ENCODE results near the gene CDK5RAP2.
A peak's percentile ranks its signal among the peaks of the same experiment; 100 is the strongest.
"Not testable (repeated sequence)": the region's sequence is repeated elsewhere in the genome, so short reads cannot be mapped to it uniquely, and the experiment has no call there.

The CDK5RAP2 gene

DNA sequence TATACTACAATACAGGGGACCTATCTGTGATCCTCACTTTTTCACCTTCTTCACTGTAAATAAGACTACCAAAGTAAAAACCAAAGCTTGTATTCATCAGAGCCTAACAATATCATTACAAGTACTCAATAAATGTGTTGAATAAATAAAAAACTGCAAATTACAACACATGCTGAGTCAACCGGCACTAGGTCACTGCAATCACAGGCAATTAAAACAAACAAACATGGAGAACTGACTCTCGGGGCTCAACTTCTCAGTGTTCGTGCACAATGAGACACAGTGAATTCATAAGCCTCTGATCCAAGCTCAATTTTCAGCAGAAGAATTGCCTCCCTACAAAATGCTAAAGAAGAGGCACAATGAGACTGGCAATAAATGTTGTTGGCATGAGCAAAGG is 69.2 kb downstream of the CDK5RAP2 start:
- DNase-seq: no peak

GRCh38 chr9:120507936-120508510 is 71.9 kb downstream of the CDK5RAP2 start:
- DNase-seq: no peak

DNA sequence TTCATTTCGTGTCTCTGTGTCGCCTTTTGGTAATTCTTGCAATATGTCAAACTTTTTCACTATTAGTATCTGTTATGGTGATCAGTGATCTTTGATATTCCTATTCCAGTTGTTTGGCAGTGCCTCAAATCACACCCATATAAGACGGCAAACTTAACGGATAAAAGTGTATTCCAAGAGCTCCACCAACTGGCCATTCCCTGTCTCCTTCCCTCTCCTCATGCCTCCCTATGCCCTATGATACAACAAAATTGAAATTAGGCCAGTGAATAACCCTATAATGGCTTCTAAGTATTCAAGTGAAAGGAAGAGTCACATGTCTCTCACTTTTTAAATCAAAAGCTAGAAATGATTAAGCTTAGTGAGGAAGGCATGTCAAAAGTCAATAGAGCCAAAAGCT is 74.8 kb downstream of the CDK5RAP2 start:
- DNase-seq: no peak

DNA sequence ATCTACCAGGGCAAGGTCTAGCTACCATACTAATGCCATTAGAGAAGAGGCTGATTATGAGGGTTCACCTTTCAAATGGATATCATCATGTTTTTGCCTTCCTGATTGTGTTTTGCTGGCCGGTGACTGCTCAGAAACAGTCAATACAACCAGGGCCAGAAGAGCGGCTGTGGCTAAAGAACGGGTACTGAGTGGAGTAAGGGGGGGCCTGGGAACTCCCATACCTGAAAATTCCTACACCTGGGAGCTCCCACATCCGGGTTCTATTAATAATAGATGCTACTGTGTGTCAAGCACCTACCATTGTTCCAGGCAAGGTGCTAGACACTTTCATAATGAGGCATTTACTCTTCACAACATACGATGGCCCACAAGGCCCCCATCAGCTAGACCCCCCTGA is 79.2 kb downstream of the CDK5RAP2 start:
- DNase-seq: no peak

DNA sequence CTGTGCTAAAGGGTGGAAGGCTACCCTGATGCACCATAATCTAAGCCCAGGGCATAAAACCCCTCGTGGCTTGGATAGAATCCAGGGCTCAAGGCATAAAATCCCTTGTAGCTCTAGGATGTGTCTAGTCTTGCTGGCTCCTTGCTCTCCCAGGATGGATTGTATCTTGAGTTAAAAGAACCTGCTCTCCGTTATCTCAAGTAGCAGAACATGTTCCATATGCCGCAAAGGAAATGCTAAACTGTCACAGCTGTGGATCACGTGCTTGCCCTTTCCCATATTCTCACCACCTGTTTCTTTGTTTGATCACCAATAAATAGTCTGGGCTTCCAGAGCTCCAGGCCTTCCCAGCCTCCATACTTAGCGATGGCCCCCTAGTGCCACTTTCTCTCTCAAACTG is 82.1 kb downstream of the CDK5RAP2 start:
- peak; percentile 2 to 7 for DNase-seq

GRCh38 chr9:120496438-120496837 is 83.5 kb downstream of the CDK5RAP2 start:
- DNase-seq: not testable (repeated sequence)

DNA sequence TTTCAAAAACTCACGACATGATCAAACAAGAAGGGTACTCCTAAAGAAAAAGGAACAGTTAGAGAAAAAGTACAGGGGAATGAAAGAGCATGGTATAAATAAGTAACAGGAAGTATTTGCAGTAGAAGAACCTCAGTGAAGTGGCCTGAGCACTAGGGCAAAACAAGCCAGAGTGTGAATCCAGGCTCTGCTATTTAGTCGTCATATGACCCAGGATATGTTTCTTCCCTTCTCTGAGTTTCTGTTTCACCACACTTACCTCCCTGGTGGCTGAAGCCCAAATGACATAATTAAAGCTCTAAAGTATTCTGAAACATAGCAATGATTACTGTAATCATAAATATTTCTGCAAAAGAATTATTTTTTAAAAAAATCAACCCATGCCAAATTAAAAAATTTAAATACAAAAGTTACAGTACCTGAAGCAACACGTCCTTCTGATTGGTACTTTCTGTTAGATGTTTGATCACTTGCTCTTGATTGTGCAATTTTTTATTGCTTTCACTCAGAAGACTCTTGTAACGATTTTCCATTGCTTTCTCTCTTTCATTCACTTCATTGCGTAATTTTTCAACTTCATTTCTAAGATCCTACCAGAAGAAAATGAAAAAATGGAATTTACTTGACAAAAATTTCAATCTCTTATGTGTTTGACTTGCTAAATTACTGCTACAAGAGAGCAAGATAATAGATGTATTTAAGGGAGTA is 88.9 kb downstream of the CDK5RAP2 start:
- DNase-seq: no peak

DNA sequence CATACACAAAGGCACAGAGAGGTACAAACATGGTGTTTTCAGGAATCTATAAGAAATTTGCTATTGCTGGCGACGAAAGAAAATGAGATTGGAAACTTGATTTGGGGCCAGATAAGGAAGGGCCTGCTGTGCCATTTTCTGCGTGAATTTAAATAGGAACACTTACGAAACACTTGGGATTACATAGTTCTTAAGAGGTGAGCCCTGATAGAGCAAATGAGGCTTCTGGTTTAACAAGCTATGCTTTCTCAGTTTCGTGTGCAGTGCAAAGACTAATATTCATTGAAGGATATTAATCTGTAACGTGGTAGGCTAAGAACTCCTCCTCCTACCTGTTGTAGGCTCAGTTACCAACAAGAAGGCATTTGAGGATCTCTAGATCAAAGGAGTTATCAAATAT is 93.1 kb downstream of the CDK5RAP2 start:
- no peak for DNase-seq

- DNase-seq: peak in 1 of 2 experiments; percentile 22
Observed at GRCh38 chr9:120486347-120486746, 93.6 kb downstream of the CDK5RAP2 start.

- DNase-seq: no peak
Observed at GRCh38 chr9:120485788-120486187, 94.2 kb downstream of the CDK5RAP2 start.

DNA sequence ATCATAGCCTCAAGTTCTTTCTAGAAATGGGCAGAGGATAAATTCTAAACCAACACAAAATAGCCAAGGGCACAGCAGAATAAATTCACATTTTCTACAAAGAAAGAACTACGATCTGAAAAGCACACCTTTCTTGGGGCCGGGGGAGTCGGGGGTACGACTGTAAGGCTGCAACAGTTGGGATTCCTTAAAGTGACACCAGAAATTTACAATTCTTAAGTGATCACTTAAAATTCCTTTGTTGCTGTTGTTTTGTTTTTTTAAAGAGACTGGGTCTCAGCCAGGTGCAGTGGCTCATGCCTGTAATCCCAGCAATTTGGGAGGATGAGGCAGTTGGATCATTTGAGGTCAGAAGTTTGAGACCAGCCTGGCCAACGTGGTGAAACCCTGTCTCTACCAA is 95.8 kb downstream of the CDK5RAP2 start:
- no peak for DNase-seq

GRCh38 chr9:120482424-120483186 is 97.4 kb downstream of the CDK5RAP2 start:
- no peak for DNase-seq

- DNase-seq: no peak
Observed at GRCh38 chr9:120481846-120482245, 98.1 kb downstream of the CDK5RAP2 start.

GRCh38 chr9:120481248-120481647 is 98.7 kb downstream of the CDK5RAP2 start:
- DNase-seq: no peak

DNA sequence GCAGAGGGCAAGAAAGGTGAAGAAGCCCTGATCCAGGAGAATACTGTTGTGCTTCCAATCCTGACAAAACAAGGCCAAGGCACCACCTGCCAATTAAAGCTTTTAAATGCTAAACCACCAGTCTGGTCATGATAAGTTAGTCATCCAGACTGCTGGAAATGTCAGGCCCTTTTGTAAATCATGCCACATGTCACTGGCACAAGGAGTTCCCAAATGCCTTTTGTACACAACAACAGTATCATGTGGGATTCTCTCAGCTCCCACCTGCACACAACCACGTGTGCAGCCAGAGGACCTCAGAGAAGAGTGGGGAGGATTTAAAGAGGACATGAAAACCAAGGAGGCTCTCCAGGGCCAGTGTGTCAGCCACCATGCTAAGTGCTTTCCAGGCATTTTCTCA is 99.3 kb downstream of the CDK5RAP2 start:
- DNase-seq: peak; percentile 18 to 64

- no peak for DNase-seq
Observed at GRCh38 chr9:120478208-120478607, 101.8 kb downstream of the CDK5RAP2 start.

DNA sequence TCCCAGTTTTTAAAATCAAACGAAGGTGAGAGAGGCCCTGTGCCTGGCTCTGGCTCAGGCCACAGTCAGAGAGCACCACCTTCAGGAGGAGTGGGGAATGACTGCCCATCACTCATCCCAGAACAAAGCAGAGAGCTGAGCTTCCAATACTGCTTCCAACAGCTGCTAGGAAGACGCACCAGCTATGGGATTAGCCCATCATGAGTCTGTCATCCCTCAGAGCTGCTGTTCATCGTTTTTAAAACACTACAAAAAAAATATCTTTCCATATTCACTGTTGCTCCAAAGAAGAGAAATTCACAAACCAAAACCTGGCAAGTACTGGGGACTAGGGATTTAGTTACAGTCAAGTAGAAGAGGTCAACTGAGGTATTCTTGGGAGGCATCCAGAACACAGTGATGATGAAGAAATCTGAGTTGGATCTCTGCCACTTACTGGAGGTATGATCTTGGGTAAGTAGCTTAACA is 102.4 kb downstream of the CDK5RAP2 start:
- DNase-seq: peak; percentile 33 to 39

DNA sequence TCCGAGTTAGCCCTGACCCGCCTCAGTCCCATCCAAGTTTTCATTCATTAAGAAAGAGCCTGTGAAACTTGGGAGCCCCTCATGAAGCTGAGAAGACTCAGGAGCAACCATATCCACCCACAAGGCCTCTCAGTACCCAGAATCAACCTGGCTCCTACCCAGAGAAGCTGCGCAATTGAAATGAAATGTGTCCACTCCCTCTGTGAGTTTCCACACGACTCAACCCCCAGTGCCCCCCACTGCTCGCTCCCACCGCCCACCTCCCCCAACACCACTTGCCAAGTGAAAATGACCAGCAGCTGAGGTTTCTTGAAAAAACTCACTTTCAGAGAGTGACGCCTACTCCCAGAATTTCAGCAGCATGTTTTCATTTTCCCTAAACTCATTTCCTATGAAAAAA is 104.6 kb downstream of the CDK5RAP2 start:
- DNase-seq: no peak

DNA sequence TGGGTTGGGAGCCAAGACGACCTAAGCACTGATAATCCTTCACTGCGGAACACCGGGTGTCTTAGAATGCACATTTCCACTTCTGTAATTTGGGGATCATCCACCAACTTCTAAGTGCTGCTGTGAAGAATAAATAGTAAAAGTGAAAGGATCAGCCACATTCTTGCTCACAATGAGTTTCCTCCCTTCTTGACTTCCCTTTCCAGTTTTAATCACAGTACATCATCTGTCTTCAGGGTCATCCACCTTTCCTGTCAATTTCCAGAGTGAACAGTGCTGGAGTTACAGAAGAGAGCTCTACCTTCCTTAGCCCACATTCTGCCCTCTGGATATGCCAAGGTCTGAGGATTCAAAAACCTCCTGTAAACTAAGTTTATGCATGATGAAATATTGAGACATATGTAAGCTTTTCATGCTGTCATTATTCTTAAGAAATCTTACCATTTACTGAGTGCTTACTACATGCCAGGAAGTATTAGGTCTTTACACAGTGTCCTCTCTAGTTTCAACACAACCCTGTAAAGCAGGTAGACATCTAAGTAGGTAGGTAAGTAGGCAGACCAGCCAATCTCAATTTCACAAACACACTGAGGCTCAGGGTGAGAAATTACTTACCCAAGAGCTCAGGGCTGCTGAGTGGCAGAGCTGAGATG is 105.2 kb downstream of the CDK5RAP2 start:
- no peak for DNase-seq

GRCh38 chr9:120473608-120474007 is 106.4 kb downstream of the CDK5RAP2 start:
- DNase-seq: no peak

DNA sequence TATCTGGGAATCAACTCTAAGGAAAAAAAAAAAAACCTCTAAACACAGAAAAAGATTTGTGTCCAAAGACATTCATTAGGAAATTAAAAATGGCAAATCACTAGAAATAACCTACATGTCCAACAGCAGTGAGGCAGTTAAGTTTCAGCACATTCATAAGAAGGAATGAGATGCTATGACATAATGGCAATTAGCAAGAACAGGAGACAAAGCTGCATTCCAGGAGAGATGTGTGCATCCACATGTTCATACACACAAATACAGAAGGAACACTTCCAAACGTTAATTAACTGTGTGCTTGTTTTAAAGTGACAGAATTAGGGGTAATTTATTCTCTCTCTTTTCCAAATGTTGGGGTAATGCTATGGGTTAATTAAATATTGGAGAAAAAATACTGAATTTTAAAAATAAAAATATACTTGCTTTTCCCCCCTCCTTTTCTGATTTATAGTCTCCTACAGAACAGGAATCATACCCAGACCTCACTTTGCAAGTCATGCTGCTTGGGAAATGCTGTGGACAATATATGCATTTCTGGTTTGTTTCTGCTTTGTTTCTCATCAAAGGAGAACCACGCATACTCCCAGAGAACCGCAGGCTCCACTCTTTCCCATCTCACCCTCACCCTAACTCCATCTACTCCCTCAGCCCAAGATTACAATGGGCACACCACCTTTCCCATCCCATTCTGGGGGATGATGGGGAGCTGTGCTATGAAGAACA is 114.1 kb downstream of the CDK5RAP2 start:
- no peak for DNase-seq

GRCh38 chr9:120464887-120465421 is 115.0 kb downstream of the CDK5RAP2 start:
- DNase-seq: no peak

Data from SHP77 (cell line).